ENCODE results near the gene FOXP1.

GRCh38 chr3:70914862-70915261 lies 668.7 kb downstream of the FOXP1 start:
- TF ChIP-seq CTCF (IDR thresholded peaks at IDR 0.05) (no peak), POLR2A (IDR thresholded peaks at IDR 0.05; ENCODE audit: low read depth) (no peak), EP300 (IDR thresholded peaks at IDR 0.05) (no peak), POLR2AphosphoS5 (IDR thresholded peaks at IDR 0.05) (no peak)

Measured in esophagus muscularis mucosa (tissue), 4 donors.